VCaP (cell line): Measurements from ENCODE around the gene ACAP1.

Experiments used
- H3K27ac ChIP-seq: fragments of 450-650 bp; 2 replicates; pipeline ENCODE4 v1.5.1; 2017
- TF ChIP-seq, protein P1 (sequence below): fragments of 450-650 bp; conservative IDR thresholded peaks from 2 replicates; pipeline ENCODE4 v1.5.1; 2017; ENCODE audit warnings: mild to moderate bottlenecking, moderate library complexity

ACAP1 gene

DNA sequence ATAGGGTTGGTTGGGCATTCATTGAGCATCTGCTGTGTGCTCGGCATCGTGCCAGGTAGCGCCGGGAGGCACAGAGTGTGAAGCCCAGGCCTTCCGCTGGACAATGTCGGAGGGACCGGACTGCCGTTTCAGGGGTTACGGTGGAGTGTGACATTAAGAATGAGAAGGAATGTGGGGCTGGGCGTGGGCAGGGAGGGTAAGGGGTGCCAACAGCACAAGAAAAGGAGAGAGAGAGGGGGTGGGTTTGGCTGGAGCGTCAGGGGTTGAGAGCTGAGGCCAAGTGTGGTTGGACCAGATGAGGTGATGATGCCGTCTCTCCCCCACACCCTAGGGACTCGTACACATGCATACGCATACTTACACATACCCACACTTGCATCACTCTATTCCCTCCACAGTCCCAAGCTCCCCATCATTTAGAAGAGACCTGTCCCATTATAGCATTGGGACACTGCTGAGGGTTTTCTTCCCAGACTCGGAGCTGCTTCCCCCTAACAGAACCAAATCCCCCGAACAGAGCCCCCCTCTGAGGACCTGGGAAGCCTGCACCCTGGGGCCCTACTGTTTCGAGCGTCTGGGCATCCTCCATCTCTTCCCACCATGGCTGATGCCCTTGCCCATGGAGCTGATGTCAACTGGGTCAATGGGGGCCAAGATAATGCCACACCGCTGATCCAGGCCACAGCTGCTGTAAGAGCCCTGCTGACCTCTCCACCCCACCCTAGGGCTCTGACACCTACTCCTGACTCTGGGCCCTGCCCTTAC, 12.3 kb downstream of the ACAP1 start:
- TF ChIP-seq, protein P1, sequence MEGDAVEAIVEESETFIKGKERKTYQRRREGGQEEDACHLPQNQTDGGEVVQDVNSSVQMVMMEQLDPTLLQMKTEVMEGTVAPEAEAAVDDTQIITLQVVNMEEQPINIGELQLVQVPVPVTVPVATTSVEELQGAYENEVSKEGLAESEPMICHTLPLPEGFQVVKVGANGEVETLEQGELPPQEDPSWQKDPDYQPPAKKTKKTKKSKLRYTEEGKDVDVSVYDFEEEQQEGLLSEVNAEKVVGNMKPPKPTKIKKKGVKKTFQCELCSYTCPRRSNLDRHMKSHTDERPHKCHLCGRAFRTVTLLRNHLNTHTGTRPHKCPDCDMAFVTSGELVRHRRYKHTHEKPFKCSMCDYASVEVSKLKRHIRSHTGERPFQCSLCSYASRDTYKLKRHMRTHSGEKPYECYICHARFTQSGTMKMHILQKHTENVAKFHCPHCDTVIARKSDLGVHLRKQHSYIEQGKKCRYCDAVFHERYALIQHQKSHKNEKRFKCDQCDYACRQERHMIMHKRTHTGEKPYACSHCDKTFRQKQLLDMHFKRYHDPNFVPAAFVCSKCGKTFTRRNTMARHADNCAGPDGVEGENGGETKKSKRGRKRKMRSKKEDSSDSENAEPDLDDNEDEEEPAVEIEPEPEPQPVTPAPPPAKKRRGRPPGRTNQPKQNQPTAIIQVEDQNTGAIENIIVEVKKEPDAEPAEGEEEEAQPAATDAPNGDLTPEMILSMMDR: no peak
- H3K27ac ChIP-seq: no peak overlapping the region

DNA sequence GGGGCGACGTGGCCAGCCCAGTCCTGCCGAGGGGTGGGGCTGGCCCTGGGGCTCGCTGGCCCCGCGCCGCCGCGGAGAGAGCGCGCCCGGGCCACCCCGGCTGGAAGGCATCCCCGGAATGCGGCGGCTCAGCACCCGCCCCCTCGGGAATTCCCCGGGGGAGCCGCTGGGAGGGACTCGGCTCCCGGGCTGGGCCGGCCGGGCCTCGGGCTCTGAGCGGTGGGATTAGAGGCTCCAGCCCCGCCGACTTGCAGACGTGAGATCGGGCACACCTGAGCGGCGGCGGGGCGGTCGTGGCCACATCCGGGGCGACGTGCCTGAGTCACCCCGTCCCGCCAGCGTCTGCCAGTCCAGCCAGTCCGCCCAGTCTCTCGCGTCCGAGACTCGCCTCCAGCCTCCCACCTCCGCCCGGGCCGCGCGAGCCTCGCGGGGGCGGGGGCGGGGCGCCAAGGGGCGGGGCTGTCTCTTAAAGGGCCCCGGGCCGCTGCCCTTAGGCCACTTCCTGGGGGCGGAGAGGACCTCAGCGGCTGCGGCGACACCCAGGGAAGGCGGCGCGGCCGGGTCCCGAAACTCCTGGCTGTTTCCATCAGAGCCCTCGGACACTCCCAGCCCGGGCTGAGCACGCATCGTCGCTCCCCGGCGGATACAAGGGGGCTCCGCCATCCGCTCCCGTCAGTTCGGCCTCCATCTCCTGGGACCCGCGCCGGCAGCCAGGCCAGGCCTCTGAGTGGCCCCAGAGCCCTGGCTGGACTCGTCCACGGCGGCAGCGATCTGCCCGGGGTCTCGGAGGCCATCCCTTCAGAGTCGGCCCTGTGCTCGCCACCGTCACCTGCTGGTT, 15.6 kb downstream of the ACAP1 start, which contains the start of gene KCTD11:
TSS of gene KCTD11 (plus strand) at position 498 of the 838 bp plus-strand sequence.
- H3K27ac ChIP-seq: peak within 1 kb of the TSS; percentile 91

DNA sequence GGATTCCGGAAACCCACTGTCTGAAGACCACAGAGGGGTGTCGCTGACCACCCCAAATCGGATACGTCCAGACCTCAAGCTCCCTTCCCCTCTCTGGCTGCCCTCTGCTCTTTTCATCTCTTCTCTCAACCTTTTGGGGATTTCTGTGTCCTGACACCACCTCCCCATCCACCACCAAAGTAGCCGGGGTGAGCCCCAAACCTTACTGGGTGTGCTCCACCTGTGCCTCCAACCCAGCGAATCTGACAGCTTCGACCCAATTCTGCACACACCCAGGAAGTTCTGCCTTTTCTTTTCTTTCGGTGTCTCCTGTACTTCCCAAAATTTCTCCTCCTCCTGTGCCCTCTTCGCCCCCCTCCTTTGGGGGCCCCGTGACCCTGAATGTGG, 16.2 kb downstream of the ACAP1 start:
- TF ChIP-seq, protein P1: no peak
- peak overlapping the region; percentile 91 for H3K27ac ChIP-seq

More for the DNA sequence above, 15.6 kb downstream of the ACAP1 start, which contains the start of gene KCTD11:
- TF ChIP-seq, protein P1: peak; percentile 53

GRCh38 chr17:7352910-7353635, 16.7 kb downstream of the ACAP1 start:
- TF ChIP-seq, protein P1: no peak
- H3K27ac ChIP-seq: peak overlapping the region; percentile 91; the same call in 1 of the 2 replicates

DNA sequence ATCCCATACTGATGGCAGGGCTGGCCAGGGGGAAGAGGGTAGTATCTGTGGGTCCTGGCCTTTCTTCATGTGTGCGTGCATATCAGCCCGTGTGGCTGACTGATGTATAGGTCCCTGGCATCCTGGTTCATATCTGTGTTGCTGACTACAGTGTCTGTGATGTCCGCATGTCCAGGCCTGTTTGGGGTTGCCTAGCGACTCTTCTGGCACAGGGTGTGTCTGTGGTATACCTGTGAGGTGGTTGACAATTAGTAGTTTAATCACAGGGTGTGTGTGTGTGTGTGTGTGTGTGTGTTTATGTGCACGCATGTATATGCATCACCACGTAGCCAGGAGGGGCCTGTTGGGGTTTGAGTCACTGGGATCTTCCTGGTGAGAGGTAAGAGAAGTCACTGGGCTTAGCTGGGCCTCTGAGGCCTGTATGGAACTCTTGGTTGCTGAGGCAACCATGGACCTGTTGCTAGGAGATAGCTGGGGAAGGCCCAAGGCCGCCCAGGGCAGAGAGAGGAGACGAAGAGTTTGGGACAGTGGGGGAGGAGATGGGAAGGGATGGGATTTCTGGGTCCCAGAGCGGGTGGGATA, 18.0 kb downstream of the ACAP1 start:
- TF ChIP-seq, protein P1: no peak
- no peak overlapping the region for H3K27ac ChIP-seq

GRCh38 chr17:7355053-7355452, 18.7 kb downstream of the ACAP1 start, which contains the start of gene TMEM95:
Gene TMEM95 (plus strand): TSS chr17:7355156. CDS start chr17:7355205, 49 bp downstream.
- TF ChIP-seq, protein P1: no peak
- H3K27ac ChIP-seq: no peak within 1 kb of the TSS
